ENCODE results near the gene LARP4. TPM values are rescaled to one million over a fixed set of nuclear protein-coding genes. Genes with fewer than 3 reads are reported as not detected.

LARP4 gene
- total and polyA plus RNA-seq, 2 donors (not counting 3 experiments of a cell fraction or from before 2014, with no cell fraction given) = 8.9 to 69.6 TPM

- no peak for FAIRE-seq
- DNase-seq (ENCODE audit: low read depth, low spot score) = no peak
- Histone ChIP-seq H2AFZ (ENCODE audit: low read depth, low read length) (no peak overlapping the region), H3K9me1 (replicated peaks; ENCODE audit: control insufficient read depth, extremely low read depth, insufficient read depth, low read length) (no peaks in the 10 kb centered on the region), H3K9ac (replicated peaks; ENCODE audit: extremely low read depth, insufficient read depth, low read length) (no peak overlapping the region), H3K36me3 (ENCODE audit: control insufficient read depth in 2 of 2, extremely low read depth in 1 of 2, insufficient read depth in 2 of 2, low read length in 2 of 2) (no peaks in the 10 kb centered on the region), H3K79me2 (ENCODE audit: control insufficient read depth, insufficient read depth, low read length) (no peaks in the 10 kb centered on the region), H3K4me3 (replicated peaks in 1 of 3; ENCODE audit: insufficient read depth in 1 of 3, low read depth in 1 of 3, low read length in 3 of 3) (no peak overlapping the region), H3K27ac (ENCODE audit: insufficient read depth, low read depth, low read length) (no peak overlapping the region), H3K4me1 (ENCODE audit: control insufficient read depth, extremely low read depth, insufficient read depth, low read length) (no peaks in the 10 kb centered on the region), H3K9me3 (replicated peaks; ENCODE audit: control insufficient read depth, insufficient read depth, low read length) (no peaks in the 10 kb centered on the region), H3K27me3 (ENCODE audit: control insufficient read depth in 2 of 2, insufficient read depth in 2 of 2, low read length in 2 of 2) (no peaks in the 10 kb centered on the region), H3K4me2 (ENCODE audit: insufficient read depth, low read length) (no peak overlapping the region), H4K20me1 (replicated peaks; ENCODE audit: control insufficient read depth, extremely low read depth, insufficient read depth, low read length) (no peaks in the 10 kb centered on the region)
- intact Hi-C loops (cut with micrococcal nuclease) = no loop called here
- dilution Hi-C loops (cut with MboI; ENCODE audit: extremely low pct_ligation_motif_present, low sequenced_read_pairs) = no loop called here
- BruUV-seq (replicated peaks) = no TSS peak
- ChIA-PET CTCF (interaction anchor here (0.5 to 1.5 kb wide), 5 partner anchors 15 to 69 kb away, joined by 3 to 5 read pairs (median 3); no protein-coding TSS in a partner anchor), POLR2A (no interaction called here)
- no peak for TF ChIP-seq POLR2AphosphoS5 (IDR thresholded peaks at IDR 0.05; ENCODE audit: insufficient read depth, low read depth, low read length)
- no peak for TF ChIP-seq POLR2A (IDR thresholded peaks at IDR 0.05; ENCODE audit: low read depth, low read length)
- TF ChIP-seq MYC (IDR thresholded peaks at IDR 0.05; ENCODE audit: low read depth, low read length) = no peak
- no peak for TF ChIP-seq JUN (IDR thresholded peaks at IDR 0.05; ENCODE audit: borderline replicate concordance, insufficient read depth, insufficient read length, low read depth)
These were observed 37.5 kb upstream of the LARP4 start for GRCh38 chr12:50363141-50363540.

- H3K9me1 ChIP-seq (replicated peaks; ENCODE audit: control insufficient read depth, extremely low read depth, insufficient read depth, low read length) = no peaks in the 10 kb centered on the region
- no peaks in the 10 kb centered on the region for H3K9me3 ChIP-seq (replicated peaks; ENCODE audit: control insufficient read depth, insufficient read depth, low read length)
- H3K79me2 ChIP-seq (ENCODE audit: control insufficient read depth, insufficient read depth, low read length) = no peaks in the 10 kb centered on the region
- no TSS peak for BruUV-seq (replicated peaks)
- H3K4me2 ChIP-seq (ENCODE audit: insufficient read depth, low read length) = no peak overlapping the region
- H3K36me3 ChIP-seq (ENCODE audit: control insufficient read depth in 2 of 2, extremely low read depth in 1 of 2, insufficient read depth in 2 of 2, low read length in 2 of 2) = no peaks in the 10 kb centered on the region
- ChIA-PET CTCF (interaction anchor here (0.7 kb wide), 1 partner anchor 399 kb away, joined by 3 read pairs; no protein-coding TSS in a partner anchor), POLR2A (no interaction called here)
- dilution Hi-C loops (cut with MboI; ENCODE audit: extremely low pct_ligation_motif_present, low sequenced_read_pairs) (no loop called here), intact Hi-C loops (cut with micrococcal nuclease) (no loop called here)
- no peak for TF ChIP-seq MAX (IDR thresholded peaks at IDR 0.05; ENCODE audit: insufficient read depth, insufficient read length)
- TF ChIP-seq EZH2 (IDR thresholded peaks at IDR 0.05; ENCODE audit: borderline replicate concordance, low read depth, low read length, severe bottlenecking) = no peak
- no peak for TF ChIP-seq POLR2AphosphoS5 (IDR thresholded peaks at IDR 0.05; ENCODE audit: insufficient read depth, low read depth, low read length)
- no peak for TF ChIP-seq FOS (IDR thresholded peaks at IDR 0.05; ENCODE audit: borderline replicate concordance, insufficient read depth, low read length)
- TF ChIP-seq GATA2 (IDR thresholded peaks at IDR 0.05; ENCODE audit: insufficient read depth, insufficient read length, low read depth, low read length) = no peak
- TF ChIP-seq MYC (IDR thresholded peaks at IDR 0.05; ENCODE audit: low read depth, low read length) = no peak
- no peak for TF ChIP-seq CTCF (IDR thresholded peaks at IDR 0.05; ENCODE audit: extremely low read depth in 1 of 2, insufficient read depth in 1 of 2, low read depth in 1 of 2, low read length in 2 of 2)
- no peak for TF ChIP-seq POLR2A (IDR thresholded peaks at IDR 0.05; ENCODE audit: low read depth, low read length)
- TF ChIP-seq JUN (IDR thresholded peaks at IDR 0.05; ENCODE audit: borderline replicate concordance, insufficient read depth, insufficient read length, low read depth) = no peak
- no peak overlapping the region for H3K27ac ChIP-seq (ENCODE audit: insufficient read depth, low read depth, low read length)
- no peaks in the 10 kb centered on the region for H3K4me1 ChIP-seq (ENCODE audit: control insufficient read depth, extremely low read depth, insufficient read depth, low read length)
- H3K4me3 ChIP-seq (replicated peaks in 1 of 3; ENCODE audit: insufficient read depth in 1 of 3, low read depth in 1 of 3, low read length in 3 of 3) = no peak overlapping the region
- H4K20me1 ChIP-seq (replicated peaks; ENCODE audit: control insufficient read depth, extremely low read depth, insufficient read depth, low read length) = no peaks in the 10 kb centered on the region
- no peak for FAIRE-seq
- H2AFZ ChIP-seq (ENCODE audit: low read depth, low read length) = no peak overlapping the region
- no peak for DNase-seq (ENCODE audit: low read depth, low spot score)
- no peaks in the 10 kb centered on the region for H3K27me3 ChIP-seq (ENCODE audit: control insufficient read depth in 2 of 2, insufficient read depth in 2 of 2, low read length in 2 of 2)
- H3K9ac ChIP-seq (replicated peaks; ENCODE audit: extremely low read depth, insufficient read depth, low read length) = no peak overlapping the region
These were observed 34.8 kb upstream of the LARP4 start for GRCh38 chr12:50365709-50366406.
